SK-N-SH (cell line): ENCODE results near the gene B4GALT1. TPM values are rescaled to one million over a fixed set of nuclear protein-coding genes. Genes with fewer than 3 reads are reported as not detected.

Experiments used
- CTCF ChIA-PET: fragments of 300-600, 350-600 bp; formaldehyde crosslinking; extraction: SDS; loops from one replicate; lab custom pipeline; 2021; lab: Yijun Ruan, JAX
- POLR2A ChIA-PET: fragments of 350-600 bp; sonication (Branson Sonifier 250); formaldehyde crosslinking; extraction: SDS; loops from one replicate; lab custom pipeline; 2020; ENCODE audit warnings: antibody characterized with exemption, inconsistent platforms; lab: Yijun Ruan, JAX
- DNase-seq: peaks from one replicate; pipeline ENCODE4 v3.0.0; 2012
- H2AFZ ChIP-seq: fragments of 200-600 bp; sonication (generic); 2 replicates; pipeline ENCODE4 v1.8.1; 2016; ENCODE audit warnings: antibody characterized with exemption, mild to moderate bottlenecking, low read depth
- H3F3A ChIP-seq: fragments of 200-600 bp; sonication (generic); replicated peaks from 2 replicates; pipeline ENCODE3; 2016; ENCODE audit warnings: antibody characterized with exemption, mild to moderate bottlenecking; ENCODE audit not compliant: insufficient read depth
- H3K27ac ChIP-seq, 2 experiments: fragments of 200-500 bp in 1 of 2; fragments of 200-600 bp in 1 of 2; sonication (Bioruptor generic) in 1 of 2; sonication (generic), shearing (Covaris generic) in 1 of 2; 2 replicates each; pipeline versions ENCODE4 v1.5.1 to v1.6.1; 2014 to 2016; ENCODE audit warnings: low read depth in 2 of 2, inconsistent platforms in 1 of 2, low read length in 1 of 2, mild to moderate bottlenecking in 1 of 2, mixed read lengths in 1 of 2
- H3K27me3 ChIP-seq: fragments of 200-600 bp; sonication (generic), shearing (Covaris generic); 2 replicates; pipeline ENCODE4 v1.6.1; 2016; ENCODE audit warnings: mixed run types; ENCODE audit not compliant: insufficient read depth
- H3K36me3 ChIP-seq, 2 experiments: fragments of 200-500 bp in 1 of 2; fragments of 200-600 bp in 1 of 2; sonication (Bioruptor generic) in 1 of 2; sonication (generic) in 1 of 2; replicated peaks in 1 of 2; 2 replicates each; pipeline versions ENCODE3 to v1.5.1; 2014 to 2016; ENCODE audit warnings: low read length in 1 of 2, mild to moderate bottlenecking in 1 of 2; ENCODE audit not compliant: insufficient read depth in 2 of 2, control insufficient read depth in 1 of 2
- H3K4me1 ChIP-seq, 2 experiments: fragments of 200-500 bp in 1 of 2; fragments of 200-600 bp in 1 of 2; sonication (Bioruptor generic) in 1 of 2; sonication (generic), shearing (Covaris generic) in 1 of 2; 2 replicates each; pipeline versions ENCODE4 v1.5.1 to v1.6.1; 2014 to 2016; ENCODE audit warnings: low read depth in 1 of 2, low read length in 1 of 2, mixed run types in 1 of 2; ENCODE audit not compliant: insufficient read depth in 2 of 2, control insufficient read depth in 1 of 2
- H3K4me2 ChIP-seq: fragments of 200-600 bp; sonication (generic), shearing (Covaris generic); 2 replicates; pipeline ENCODE4 v1.6.1; 2017; ENCODE audit warnings: mixed run types
- H3K4me3 ChIP-seq, 2 experiments: fragments of 200-500 bp in 1 of 2; fragments of 200-600 bp in 1 of 2; sonication (Bioruptor generic) in 1 of 2; sonication (generic), shearing (Covaris generic) in 1 of 2; 2 replicates each; pipeline versions ENCODE4 v1.5.1 to v1.8.1; 2014 to 2016; ENCODE audit warnings: low read depth in 2 of 2, inconsistent platforms in 1 of 2, low read length in 1 of 2, mild to moderate bottlenecking in 1 of 2, mixed read lengths in 1 of 2, moderate library complexity in 1 of 2
- H3K79me2 ChIP-seq: fragments of 200-600 bp; sonication (generic); 2 replicates; pipeline ENCODE4 v1.8.1; 2017; ENCODE audit warnings: mild to moderate bottlenecking; ENCODE audit not compliant: insufficient read depth
- H3K9ac ChIP-seq: fragments of 200-600 bp; sonication (generic); 2 replicates; pipeline ENCODE4 v1.6.1; 2017; ENCODE audit warnings: mixed run types
- H3K9me2 ChIP-seq: fragments of 200-600 bp; sonication (generic); 2 replicates; pipeline ENCODE4 v1.6.1; 2017; ENCODE audit warnings: mixed run types
- H3K9me3 ChIP-seq: fragments of 200-600 bp; sonication (generic); 2 replicates; pipeline ENCODE4 v1.6.1; 2017; ENCODE audit warnings: mixed run types, mild to moderate bottlenecking, moderate library complexity
- H4K20me1 ChIP-seq: fragments of 200-600 bp; sonication (generic); 2 replicates; pipeline ENCODE4 v1.6.1; 2017; ENCODE audit warnings: mild to moderate bottlenecking, mixed run types; ENCODE audit not compliant: insufficient read depth
- REST ChIP-seq: IDR thresholded peaks from 2 replicates; pipeline ENCODE4 v1.6.1; 2012; ENCODE audit warnings: mild to moderate bottlenecking, low read depth, low read length, moderate library complexity
- RFX5 ChIP-seq: IDR thresholded peaks from 2 replicates; pipeline ENCODE4 v1.6.1; 2012; ENCODE audit warnings: mild to moderate bottlenecking, improper control_type of control experiment, low read length
- TCF12 ChIP-seq: IDR thresholded peaks from 2 replicates; pipeline ENCODE4 v1.4.0; 2012
- ZBTB33 ChIP-seq: IDR thresholded peaks from 2 replicates; pipeline ENCODE4 v1.4.0; 2012; ENCODE audit warnings: low read depth, borderline replicate concordance
- WGBS: methylation state at CpG from one replicate; pipeline ENCODE4 v1.1.6; 2017; ENCODE audit warnings: low lambda C conversion rate; 5-methylcytosine and 5-hydroxymethylcytosine counted together
- polyA plus RNA-seq, 3 experiments: library from polyadenylated mRNA; depleted of rRNA; stranded (reverse); fragments of >200 nt; gene quantifications; 2 replicates each; pipeline ENCODE4 v1.2.3, GENCODE V29; 2012

The B4GALT1 gene
- polyA plus RNA-seq, 1 of the 3 experiments (the other 2 are of a cell fraction): 36.2 TPM

GRCh38 chr9:33104401-33104800 lies 62.7 kb downstream of the B4GALT1 start:
- ChIA-PET CTCF (interaction anchor here (0.9 to 1.6 kb wide), 3 partner anchors 24 to 160 kb away, joined by 3 to 5 read pairs (median 3); partner anchors contain the start of genes BAG1 and CHMP5), POLR2A (no interaction called here)
- no peak overlapping the region for H3K27ac ChIP-seq

More at GRCh38 chr9:33104401-33104800, 62.7 kb downstream of the B4GALT1 start:
- Histone ChIP-seq H3K79me2 (no peaks in the 10 kb centered on the region), H3K4me3 (no peak overlapping the region), H2AFZ (no peak overlapping the region), H3K4me1 (peaks cover 17 to 25% of the 10 kb centered on the region in 2 experiments; a peak in 3 of 4 replicates), H4K20me1 (no peaks in the 10 kb centered on the region), H3K36me3 (no peaks in the 10 kb centered on the region), H3F3A (peaks cover 16% of the 10 kb centered on the region), H3K9me2 (no peaks in the 10 kb centered on the region), H3K9me3 (no peaks in the 10 kb centered on the region), H3K27me3 (no peaks in the 10 kb centered on the region), H3K9ac (no peak overlapping the region), H3K4me2 (no peak overlapping the region)
- no peak for TF ChIP-seq RFX5
- TF ChIP-seq ZBTB33: no peak
- no peak for TF ChIP-seq REST
- no peak for TF ChIP-seq TCF12
- 77% methylated on average over 5 of the region's 7 CpGs for WGBS
- DNase-seq: no peak
